ENCODE measurements around the gene LRP1B.

The LRP1B gene

GRCh38 chr2:142041996-142042395 is 88.8 kb downstream of the LRP1B start:
- no peak for DNase-seq (ENCODE audit: low spot score)

DNA sequence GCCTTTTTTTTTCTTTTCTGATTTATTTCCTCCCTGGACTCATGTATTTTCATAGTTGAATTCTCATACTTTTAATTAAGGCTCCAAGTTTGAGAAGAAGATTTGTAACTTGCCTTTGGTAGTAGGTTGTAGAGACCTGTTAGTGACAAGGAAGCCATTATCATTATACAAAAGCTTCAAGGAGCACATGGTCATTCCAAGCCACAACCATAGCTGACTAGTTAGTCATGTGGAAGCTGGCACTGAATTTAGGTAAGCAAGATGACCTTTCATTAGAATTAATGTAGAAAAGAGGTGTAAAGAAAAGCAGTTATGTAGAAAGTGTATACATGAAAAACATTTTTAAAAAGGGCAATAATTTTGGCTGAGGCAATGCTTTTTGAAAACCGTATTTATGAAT is 89.7 kb downstream of the LRP1B start:
- no peak for DNase-seq (ENCODE audit: low spot score)

DNA sequence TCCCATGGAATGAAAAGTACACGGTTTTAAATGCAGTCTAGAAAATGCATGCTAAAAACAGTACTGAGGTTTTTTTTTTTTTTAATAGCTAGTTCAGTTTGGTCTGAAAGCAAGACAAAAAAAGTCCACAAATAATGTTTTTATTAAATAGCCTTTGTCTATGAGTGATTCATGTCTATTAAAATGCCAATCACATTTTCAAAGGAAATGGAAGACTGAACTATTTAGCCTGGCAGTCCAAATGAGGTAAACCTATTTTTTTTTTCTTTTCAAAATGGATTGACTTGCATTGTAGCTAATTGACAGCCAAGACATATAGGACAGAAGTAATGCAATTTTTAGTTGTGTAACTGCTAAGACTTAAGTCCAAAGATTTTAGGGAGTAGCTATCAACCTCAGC is 90.3 kb downstream of the LRP1B start:
- no peak for DNase-seq (ENCODE audit: low spot score)

DNA sequence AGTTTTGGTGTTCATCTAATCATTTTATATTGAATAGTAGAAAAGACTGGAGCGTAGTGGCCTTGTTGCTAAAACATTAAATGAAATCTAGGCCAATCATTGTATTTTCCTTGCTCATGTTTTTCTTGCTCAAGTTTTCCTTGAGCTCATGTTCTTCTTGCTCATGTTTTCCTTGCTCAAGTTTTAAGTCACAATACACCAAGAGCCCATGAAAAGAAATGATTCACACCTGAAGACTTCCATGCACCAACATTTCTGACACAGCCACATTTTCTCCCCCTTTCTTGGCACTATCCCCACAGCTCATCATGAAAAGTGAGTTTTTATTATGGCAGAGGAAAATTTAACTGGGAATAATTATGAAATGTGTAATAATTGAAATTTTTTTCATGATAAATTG is 92.0 kb downstream of the LRP1B start:
- no peak for DNase-seq (ENCODE audit: low spot score)

DNA sequence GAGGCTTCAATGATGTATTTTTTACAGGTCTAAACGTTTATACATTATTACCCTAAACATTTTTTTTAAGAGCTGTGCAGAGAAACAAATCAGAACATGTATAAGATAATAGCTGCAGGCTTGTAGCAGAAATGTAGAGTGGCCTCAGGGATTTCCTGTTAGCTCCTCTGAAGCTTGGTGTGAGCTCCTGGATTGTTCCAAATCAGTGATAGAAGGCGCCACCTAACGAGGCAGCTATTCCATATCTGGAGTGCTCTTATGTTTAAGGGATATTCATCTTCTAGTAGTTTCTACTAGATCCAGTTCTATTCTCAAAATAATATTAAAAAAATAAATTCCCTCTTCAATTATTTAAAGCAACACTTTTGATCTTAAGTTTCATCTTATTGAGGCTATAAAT is 93.1 kb downstream of the LRP1B start:
- DNase-seq (ENCODE audit: low spot score) = no peak

DNA sequence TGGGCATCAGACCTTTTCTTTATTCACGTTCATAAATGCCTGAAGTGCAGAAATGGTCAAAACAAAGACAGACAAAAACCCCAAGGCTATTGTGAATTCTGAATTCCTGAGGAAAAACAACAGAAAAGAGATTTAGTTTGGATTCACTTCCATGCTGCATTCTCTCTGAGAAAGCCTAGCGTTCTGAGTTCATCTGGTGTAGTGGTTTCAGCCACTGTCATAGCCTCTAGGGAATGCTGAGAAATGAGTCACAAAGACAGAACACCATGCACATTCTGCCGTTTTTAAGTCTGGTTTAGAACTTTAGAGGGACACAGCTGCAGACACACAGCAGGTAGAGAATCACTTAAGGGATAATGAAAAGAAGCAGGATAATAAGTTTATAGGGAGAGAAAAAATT is 93.8 kb downstream of the LRP1B start:
- no peak for DNase-seq (ENCODE audit: low spot score)

- DNase-seq (ENCODE audit: low spot score) = no peak
These were observed 97.4 kb downstream of the LRP1B start for GRCh38 chr2:142033393-142033792.

DNA sequence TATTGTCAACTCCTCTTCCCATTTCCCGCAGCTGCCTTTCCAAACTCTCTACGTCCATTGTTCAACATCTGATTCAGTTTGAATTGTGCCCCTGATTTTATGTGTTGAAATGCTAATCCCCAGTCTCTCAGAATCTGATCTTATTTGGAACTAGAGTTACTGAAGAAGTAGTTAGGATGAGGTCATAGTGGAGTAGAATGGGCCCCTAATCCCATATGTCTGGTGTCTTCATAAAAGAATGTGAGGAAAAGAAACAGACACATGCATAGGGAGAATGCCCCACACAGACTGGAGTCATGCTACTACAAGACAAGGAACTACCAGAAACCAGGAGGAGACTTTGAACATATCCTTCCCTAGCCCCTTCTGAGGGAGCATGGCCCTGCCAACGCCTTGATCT is 99.2 kb downstream of the LRP1B start:
- no peak for DNase-seq (ENCODE audit: low spot score)

- DNase-seq (ENCODE audit: low spot score) = no peak
These were observed 100.1 kb downstream of the LRP1B start for GRCh38 chr2:142030735-142031134.

GRCh38 chr2:142029974-142030373 is 100.8 kb downstream of the LRP1B start:
- no peak for DNase-seq (ENCODE audit: low spot score)

DNA sequence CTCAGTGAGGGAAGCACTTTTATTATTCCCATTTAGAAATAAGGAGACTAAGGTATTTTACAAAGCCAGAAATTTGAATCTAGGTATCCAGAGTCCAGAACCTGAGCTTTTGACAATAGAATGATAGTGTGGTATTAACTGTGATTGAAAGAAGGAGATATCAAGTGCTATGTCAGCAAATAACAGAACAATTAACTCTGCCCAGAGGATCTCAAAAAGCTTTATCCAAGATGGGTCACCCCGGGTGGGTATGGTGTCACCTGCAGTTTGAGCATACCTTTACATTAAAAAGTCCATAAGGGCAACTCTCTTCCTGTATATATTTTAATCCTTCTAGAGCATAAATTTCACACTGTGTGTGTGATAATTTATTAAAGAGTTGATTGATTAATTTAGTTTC is 105.4 kb downstream of the LRP1B start:
- DNase-seq (ENCODE audit: low spot score) = no peak

DNA sequence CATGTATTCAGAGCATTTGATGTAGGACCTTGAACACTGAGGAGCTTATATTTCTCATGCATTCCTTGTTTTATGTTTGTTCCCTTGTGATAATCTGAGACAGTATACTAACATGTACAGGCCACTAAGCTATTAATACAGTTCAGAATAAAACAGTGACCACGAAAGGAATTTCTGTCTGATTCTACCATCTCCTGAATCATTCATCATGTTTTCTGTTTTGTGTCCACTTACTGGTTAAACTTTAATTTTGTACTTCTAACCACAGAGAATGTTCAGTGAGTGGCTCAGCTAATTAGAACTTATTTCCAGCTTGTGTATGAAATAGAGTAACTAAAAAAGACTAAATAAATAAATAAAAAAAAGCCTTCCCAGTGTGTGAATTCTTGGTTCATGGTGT is 110.4 kb downstream of the LRP1B start:
- no peak for DNase-seq (ENCODE audit: low spot score)

- DNase-seq (ENCODE audit: low spot score) = no peak
These were observed 116.3 kb downstream of the LRP1B start for GRCh38 chr2:142014536-142014935.

- DNase-seq (ENCODE audit: low spot score) = no peak
These were observed 118.0 kb downstream of the LRP1B start for GRCh38 chr2:142012797-142013196.

DNA sequence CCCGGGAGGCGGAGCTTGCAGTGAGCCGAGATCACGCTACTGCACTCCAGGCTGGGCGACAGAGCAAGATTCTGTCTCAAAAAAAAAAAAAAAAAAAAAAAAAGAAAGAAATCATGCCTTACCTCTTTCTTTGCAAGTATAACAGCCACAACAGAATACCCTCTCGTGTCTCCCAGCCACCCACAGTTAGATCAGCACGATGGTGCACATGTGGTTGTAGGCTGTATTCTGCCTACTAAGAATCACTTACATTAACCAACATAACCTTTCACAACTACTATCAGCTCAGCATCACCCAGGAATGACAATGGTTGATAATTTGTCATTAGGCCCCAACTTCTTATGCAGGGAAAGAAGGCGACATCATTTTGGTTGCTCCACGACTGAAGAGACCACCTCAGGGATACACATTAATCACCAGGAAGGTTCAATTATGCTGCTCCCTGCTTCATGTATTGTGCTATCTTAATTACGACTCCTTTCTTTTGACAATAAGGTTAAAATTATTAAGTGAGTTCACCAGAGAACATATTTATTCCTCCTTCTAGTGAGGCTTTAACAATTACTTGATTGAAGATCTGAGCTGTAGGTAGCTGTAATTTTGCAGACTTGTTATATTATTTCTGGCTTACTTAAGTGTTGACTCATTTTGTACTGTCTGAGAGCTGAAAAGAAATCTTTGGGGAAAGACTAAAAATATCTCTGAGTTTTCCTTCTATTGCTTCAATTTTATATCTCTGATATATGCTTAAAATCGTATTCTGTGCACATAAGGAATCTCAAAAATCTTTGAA is 120.1 kb downstream of the LRP1B start:
- no peak for DNase-seq (ENCODE audit: low spot score)

DNA sequence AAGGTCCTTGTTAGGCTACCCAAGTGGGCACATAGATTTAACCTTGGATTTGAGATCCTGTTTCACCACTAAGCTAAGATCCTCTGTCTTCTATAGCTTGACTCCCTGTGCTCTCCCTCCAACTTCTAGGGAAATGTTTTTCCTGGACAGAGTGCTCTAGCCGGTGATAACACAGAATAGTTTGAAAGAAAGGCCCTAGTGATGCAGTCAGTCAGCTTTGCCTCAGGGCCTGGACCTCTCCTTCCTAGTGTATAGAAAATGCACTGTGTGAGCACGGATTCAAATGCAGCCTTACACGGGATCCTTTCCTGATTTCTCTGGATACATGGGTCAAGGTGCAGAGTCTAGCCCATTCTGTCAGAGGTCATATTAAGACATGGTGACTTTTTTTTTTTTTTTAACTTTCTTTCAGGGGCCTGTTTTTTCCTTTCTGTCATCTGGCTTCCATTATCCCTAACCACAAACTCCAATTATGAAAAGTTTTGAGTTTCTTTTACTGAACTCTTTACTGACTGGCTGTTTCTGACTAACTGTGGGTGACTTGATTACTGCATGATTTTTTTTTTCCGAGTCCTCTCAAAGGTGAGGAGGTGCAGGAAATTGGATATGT is 122.6 kb downstream of the LRP1B start:
- no peak for DNase-seq (ENCODE audit: low spot score)

- DNase-seq (ENCODE audit: low spot score) = no peak
These were observed 136.8 kb downstream of the LRP1B start for GRCh38 chr2:141994066-141994465.

GRCh38 chr2:141992695-141993094 is 138.1 kb downstream of the LRP1B start:
- no peak for DNase-seq (ENCODE audit: low spot score)

DNA sequence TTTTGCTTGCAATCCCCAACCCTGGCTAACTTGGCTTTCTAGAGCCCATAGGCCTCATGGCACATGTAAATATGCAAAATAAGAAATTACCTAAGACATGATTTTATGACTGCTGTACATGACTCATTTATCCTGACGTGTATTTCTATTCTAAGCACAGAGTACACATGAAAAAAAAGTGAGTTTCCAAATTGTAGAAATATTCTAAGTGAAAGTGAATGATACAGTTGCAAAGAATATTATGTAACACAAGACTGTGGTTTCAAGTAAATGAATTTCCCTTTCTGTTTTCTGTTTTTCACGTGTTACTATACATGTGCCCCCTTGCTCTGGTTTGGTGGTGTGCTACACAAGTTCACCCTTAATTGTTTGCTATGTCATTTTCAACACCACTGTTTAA is 162.4 kb downstream of the LRP1B start:
- no peak for DNase-seq (ENCODE audit: low spot score)

- DNase-seq (ENCODE audit: low spot score) = no peak
These were observed 162.8 kb downstream of the LRP1B start for GRCh38 chr2:141967980-141968379.

GRCh38 chr2:141967503-141967902 is 163.3 kb downstream of the LRP1B start:
- no peak for DNase-seq (ENCODE audit: low spot score)

DNA sequence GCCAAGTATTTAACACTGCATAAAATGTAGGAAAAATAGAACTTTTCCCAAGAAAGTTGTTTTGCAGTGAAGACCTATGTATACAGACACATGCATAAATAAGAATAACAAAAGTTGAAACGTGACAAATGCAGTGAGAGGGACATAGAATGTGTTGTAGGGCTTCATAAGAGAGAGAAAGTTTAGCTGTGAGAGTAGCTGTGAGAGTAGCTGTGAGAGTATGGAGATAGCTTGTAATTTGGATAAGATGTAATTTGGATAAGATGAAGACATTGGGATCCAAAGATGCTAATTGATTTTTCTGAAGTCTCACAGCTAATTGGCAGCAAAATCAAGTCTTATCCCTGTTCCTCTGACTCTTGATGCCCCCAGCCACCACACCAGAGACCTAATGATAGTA is 170.9 kb downstream of the LRP1B start:
- no peak for DNase-seq (ENCODE audit: low spot score)

GRCh38 chr2:141959016-141959415 is 171.8 kb downstream of the LRP1B start:
- no peak for DNase-seq (ENCODE audit: low spot score)

GRCh38 chr2:141957827-141958450 is 172.9 kb downstream of the LRP1B start:
- DNase-seq (ENCODE audit: low spot score) = no peak

Measured in HuH-7.5 (cell line).